Measurements from ENCODE around the gene C11orf16.
A peak's percentile ranks its signal among the peaks of the same experiment; 100 is the strongest.
"Not testable (repeated sequence)": the region's sequence is repeated elsewhere in the genome, so short reads cannot be mapped to it uniquely, and the experiment has no call there.

C11orf16 gene, protein sequence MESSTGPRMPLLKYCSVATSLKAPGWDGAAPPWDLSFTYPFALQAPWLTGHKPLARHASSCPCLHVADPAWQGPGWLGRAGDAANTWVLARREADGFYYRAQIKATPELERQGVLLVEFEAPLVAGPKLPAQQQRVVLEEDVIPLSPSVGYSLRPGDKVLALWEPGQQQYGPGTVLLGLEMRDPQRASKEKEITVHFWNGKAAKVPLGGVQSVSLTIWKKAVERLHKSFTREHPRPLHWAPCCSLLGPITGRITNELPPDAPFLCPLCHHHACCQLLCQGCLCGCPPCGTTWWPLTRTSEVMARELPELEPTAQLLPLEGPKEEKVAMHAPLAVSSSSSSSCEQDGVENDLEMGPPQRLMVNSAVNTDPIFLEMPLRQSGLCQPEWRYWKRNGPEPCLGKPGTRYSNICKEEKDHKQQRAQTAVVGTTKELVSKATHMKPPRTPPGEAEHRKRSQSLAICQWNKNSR

DNA sequence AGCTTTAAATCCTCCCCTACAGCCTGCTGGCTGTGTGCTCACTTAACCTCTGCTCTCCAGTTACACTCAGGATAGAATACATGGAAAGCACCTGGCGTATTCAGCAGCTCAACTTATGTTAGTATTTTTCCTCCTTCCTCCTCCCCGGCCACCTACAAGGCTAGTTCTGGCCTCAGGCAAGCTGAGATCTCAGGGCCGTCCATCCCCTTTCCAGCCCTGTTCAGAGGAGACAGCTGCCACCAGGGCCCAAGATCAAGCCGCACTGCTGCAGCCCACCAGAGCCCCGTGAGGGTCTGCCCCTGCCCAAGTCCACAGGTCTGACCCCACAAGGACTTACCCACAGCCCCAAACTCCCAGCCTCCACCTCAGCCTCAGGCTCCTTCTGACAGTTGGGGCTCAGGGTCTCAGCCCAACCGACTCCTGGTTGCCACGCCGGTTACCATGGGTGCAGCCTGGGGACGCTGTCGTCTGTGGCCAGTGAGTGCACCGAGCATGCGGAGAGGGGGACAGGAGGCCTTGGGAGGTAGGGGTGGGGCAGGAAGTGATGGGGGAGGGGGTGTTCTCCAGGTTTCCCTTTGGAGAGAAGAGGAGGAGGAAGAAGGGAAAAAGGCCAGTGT lies at the start of gene C11orf16:
Gene C11orf16 (minus strand): TSS at position 384 of the 617 bp plus-strand sequence. CDS start 639 bp downstream, outside the sequence.
- DNase-seq: no peak

DNA sequence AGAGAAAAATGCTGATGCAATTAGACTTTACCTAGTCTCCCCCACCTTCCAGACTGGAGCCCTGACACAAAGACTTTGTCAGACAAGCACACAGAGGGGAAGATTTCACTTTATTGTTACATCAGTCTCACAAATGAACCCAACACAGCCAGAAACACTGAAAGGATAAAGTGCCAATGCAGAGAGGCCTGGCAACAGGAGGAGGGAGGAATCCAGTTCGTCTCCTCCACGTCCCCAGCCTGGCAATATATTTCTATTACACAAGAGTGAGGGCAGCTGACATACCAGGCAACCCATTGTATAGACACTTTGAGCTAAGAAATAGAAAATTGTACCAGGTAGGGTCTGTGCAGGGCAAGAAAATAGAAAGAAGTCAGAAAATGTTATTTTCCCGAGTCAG lies 47.7 kb upstream of the C11orf16 start:
- DNase-seq: no peak

DNA sequence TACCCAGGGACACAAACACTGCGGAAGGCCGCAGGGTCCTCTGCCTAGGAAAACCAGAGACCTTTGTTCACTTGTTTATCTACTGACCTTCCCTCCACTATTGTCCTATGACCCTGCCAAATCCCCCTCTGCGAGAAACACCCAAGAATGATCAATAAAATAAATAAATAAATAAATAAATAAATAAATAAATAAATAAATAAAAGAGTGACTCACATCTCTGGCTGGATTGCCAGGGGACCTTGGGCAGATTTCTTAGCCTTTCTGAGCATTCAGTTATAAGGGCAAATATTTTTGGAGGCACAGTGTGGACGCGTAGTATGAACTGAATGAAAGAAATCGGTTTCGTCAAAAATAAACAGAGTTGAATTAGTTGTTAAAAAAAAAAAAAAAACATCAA lies 46.6 kb upstream of the C11orf16 start:
- DNase-seq: not testable (repeated sequence)

DNA sequence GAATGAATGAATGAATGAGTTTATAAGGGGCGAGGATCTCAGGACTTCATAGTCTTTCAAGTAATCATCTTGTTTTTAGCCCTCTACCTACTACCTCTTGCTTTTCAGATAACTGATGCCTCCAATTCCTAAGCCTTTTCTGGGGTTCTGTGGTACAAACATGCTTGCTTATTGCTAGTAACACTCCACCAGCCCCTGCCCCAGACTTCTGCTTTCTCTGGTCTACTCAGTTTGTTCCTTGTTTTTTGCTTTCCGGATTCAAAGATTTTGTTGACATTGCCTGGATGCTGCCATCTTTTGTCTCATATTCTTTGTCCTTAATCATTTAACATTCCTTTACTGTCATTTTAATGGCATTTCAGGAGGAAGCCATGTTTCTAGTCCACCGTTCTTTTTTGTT lies 40.4 kb upstream of the C11orf16 start:
- DNase-seq: no peak

DNA sequence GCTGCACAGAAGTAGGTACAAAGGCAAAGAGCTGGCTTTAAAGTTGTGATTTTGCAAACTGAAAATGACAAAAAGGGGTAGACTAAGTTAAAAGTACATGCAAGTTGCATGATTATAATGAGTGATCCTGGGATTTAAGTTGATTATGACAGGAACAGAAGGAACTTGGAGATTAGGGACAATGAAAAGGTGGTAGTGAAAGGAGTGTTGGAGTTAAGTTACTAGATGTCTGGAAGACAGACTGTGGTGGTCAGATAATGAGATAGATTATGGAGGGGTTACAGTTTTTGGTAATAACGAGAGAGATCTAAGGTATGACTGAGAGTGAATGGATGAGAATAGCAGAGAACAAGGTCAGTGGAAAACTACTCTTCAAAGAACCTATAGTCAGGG lies 39.2 kb upstream of the C11orf16 start:
- no peak for DNase-seq

DNA sequence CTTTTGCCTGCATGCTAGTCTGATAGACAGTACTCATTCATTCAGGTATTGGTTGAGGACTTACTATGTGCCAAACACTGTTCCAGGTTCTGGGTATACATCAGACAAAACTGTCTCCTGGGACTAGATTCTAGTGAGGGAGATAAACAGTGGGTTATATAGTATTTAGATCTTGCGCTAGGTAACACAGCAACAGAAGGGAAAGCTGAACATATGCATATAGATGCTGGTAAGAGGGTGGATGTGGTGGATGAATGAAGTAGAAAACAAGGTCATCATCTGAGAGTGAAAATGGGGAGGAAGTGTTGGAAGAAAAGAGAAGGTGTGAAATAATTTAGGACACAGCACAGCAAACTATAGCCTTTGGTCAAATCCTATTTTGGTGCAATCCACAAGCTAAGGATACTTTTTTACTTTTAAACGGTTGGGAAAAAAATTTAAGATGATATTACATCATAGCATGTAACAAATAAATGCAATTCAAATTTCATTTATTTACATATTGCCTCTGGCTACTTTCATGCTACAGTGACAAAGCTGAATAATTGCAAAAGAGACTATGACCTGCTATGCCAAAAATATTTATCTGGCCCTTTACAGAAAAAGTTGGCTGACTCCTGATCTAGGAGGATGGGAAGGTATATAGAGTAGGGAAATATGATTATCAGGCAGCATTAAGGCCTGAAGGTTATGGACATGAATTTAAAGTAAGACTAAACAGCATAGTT lies 38.6 kb upstream of the C11orf16 start:
- DNase-seq: no peak

DNA sequence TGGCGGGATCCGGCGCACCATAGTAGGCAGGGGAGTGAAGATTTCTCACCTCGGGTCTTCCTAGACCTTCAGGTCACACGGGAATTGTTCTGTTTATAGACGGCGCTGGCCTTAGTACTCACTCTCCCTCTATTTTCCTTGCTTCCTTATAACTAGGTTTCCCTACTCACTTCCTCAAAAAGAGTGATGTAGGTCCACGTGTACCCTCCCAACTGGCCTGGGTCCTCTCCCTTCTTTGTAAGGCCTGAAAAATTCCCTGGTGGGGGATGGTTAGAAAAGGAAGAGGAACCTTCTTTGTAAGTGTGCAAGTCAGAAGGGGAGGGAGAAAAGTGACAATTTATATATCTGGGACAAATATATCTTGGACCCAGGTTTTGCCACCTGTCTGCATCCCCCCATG lies 34.4 kb upstream of the C11orf16 start:
- no peak for DNase-seq

DNA sequence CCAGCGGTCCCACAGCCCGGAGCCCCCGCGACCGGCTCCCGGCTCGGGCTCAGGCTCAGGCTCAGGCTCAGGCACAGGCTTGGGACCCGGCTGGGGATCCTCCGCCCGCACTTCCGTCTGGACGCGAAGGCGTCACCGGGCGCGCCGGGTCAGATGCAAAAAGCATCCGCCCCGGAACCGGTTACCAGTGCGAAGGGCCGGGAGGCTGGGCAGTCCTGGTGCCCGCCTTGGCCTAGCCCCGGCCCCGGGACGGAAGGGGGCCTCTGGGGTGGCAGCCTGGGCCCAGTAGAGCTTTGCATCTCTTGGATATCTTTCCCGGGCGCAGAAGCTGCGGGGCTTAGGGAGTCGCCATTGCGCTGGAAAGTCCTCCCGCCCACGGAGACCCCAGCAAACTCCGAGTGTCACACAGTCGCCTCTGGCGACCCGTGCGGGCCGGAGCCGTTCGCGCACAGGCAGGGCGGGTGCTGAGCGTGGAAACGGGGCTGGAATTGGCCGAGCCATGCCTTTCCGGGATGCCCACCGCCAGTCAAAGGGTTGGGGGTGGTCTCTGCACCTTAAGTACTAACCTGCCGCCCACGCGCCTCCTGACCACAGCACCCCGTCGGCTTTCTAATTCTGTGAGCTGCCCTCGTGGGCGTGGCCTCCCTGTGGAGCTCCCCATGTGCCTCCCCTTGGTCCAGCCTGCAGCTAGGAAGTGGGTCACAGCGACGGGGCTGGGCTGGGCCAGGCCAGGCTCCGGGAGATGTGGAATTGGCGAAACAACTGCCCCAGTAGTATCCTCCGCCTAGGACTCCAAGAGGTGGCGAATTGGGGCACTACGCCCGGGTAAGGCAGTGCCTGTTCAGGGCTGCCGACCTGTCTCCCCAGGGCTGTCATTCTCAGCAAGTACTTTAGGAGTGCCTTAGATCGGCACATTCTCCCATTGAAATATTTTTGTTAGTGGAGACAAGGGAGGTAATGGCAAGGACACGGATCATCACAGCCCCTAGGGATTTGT lies 31.9 kb upstream of the C11orf16 start, which contains the start of gene TMEM9B:
Gene TMEM9B (minus strand): TSS at position 119 of the 997 bp plus-strand sequence. CDS start 129 bp downstream, outside the sequence.
- DNase-seq: peak; percentile 88

DNA sequence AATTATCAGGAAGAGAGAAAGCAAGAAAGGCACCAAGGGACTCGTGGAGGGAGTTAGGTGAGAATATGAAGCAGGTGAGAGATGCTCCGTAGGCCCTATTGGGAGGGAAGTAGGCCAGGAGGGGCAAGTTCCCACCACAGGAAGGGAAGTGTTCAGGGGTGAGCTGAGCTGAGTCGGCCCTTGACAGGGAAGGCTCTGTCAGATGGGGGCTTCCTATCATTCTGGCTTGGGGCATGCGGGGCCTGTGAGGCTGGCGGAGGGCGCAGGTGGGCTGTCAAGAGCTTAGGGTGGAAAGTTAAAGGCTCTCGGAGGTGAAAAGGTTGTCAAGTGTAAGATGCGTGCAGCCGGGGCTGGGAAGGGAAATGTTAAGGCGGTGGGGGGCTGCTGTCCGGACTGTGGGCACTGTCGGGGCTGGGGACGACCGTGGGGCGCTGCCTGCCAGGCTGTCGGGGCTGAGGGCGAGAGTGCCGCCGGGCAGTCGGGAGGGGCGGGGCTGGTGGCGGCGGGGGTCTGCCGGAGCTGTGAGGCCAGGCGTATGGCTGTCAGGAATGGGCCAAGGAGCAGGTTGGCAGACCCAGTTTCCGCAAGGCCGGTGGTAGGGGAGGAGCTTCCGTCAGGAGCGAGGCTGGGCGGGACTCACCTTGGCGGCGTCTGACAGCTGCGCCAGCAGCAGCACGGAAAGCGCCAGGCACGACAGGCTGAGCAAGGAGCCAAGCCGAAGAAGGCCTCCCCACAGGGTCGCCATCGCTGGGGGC lies 31.0 kb upstream of the C11orf16 start:
- peak; percentile 85 for DNase-seq

DNA sequence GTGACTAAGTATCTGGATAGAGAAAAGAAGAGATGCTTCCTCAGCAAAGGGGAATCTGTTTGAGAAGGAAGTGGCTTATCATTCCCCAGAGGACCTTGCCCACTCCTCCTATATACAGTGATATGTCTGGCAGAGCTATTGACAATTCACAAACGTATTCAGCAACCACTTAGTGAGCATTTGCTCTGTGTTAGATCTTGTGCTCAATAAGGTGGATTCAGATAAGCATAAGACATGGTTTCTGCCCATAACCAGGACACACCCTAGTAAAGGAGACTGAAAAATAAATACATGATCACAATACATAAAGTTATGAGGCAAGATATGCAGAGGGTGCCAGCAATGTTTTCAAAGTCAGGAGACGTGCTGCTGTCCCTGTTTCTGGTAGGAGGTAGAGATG lies 30.1 kb upstream of the C11orf16 start:
- no peak for DNase-seq

DNA sequence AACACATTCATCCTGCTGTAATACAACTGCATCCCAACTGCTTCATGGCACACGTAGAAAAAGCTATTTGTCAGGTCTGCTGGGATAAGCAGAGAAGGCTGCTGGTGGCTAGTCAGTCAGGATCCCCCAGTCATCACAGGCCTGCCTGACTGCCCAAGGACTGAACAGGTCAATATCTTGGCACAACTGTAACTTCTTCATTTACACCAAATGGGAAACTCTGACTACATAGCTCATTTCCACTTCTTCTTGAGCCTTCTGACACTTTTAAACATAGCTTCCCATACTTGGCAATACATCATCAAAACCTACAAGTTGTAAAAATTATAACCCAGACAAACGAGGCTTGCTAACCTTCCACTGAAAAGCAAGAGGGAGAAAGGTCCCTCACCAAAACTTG lies 28.7 kb upstream of the C11orf16 start:
- DNase-seq: no peak

DNA sequence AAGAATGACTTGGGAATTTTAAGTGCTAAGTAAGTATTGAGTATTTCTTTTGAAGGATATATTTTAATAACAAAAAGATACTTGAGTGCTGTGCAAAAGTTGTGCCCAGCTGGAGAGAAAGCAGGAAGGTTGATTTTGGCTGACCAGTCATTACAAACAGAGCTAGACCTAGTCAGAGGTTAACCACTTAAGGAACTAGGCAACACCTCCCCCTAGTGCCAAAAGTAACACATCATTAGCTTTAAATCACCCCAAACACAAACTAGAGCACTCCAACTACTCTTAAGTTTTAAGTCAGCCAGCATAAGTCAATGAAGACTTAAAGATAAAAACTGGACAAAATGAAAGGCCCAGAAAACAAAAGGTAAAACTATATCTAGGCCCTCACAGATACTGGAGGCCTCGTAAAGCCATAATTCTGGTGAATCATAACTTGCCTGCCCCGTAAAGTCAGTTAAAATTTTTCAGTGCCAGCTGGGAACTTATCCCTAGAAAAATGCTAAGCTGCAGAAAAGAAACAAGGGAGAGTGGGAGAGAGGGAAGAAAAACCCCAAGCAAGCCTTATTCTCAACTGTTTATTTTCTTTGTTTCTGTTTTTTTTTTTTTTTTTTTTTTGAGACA lies 26.9 kb upstream of the C11orf16 start:
- DNase-seq: peak; percentile 21

DNA sequence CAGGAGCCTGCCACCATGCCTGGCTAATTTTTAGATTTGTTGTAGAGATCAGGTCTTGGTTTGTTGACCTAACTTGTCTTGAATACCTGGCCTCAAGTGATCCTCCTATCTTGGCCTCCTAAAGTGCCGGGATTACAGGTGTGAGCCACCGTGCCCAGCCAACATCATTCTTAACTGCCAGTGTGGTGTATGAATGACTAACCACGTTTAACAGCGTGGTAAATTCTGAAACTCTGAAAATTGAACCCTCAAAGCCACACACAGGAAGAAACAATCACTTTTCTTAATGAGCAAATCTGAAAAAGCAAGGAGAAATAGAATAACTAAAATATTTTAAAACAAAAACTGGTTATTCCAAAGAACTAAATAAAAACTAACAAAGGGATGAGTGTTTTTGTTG lies 24.1 kb upstream of the C11orf16 start:
- DNase-seq: peak; percentile 10

DNA sequence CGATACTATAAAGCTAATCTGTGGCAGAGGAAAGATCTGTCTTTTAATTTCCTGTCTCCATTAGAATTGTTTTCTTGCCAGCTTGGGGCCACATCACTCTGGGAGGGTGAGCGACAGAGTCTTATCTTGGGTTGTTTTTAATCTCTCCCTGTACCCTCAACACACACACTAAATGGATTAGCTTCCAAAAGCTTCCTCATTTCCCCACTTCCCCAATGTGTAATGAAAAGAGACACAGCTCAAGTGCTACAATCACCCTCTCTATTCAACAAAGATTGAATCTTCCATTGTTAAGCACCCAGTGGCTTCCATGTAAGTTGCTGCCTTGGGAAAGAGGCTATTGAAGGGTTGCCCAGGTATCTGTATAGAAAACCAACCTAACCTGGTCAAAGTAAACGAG lies 16.1 kb upstream of the C11orf16 start:
- DNase-seq: no peak

DNA sequence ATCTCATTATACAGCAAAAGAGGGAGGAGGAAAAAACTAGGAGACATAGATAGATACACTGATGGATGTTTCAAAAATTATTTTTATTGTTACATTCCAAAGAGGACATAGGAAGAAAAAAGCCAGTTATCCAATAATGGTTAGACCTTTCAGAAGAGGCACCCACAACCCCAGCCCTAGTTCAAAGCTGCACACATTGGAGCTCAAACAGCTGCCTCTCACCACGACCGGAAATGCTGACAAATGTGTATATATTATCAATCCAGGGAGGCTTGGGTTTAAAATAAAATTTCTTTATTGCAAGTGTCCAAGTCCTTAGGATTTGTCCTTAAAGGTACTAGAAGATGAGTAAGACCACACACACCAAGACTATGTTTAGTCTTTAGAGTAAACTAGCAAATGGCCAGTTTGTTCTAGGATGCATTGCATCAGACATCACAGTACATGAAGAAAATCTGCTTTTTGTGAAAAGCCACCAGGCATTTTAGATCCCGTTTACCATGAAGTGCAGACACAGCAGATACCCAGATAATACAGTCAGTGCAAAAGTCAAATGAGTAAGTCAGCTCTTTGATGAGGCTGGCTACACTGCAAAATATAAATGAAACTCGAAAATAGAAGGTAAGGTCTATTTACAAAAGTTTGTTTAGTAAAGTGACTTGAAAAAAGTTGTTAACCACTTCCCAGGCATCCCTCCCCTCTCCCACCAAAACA lies 14.6 kb upstream of the C11orf16 start:
- no peak for DNase-seq

DNA sequence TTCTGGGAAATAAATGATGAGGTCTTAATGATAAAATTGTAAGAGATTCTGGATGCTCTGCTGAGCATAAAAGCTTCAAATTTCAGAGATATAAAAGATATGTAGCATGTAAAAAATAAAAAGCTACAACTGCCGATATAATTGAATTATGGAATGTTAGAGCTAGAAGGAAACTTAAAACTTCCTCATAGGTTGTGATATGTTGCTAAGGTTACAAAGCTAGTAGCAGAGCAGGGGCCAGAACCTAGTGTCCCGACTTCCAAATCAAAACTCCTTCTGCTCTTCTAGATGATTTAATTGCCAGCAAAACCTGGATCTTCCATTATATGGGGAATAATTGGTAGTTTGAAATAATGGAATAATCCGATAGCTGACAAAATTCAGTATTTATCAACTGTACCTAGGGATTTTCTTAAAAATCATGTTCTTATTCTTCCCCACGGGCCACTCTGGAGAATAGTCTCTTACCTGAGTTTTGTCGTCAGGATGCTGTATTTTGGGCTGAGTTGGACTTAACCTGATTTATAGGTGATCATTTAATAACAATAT lies 9.8 kb upstream of the C11orf16 start, which contains the start of gene ASCL3:
Gene ASCL3 (minus strand): TSS at position 499 of the 549 bp plus-strand sequence. CDS start 4,855 bp downstream, outside the sequence.
- no peak for DNase-seq

DNA sequence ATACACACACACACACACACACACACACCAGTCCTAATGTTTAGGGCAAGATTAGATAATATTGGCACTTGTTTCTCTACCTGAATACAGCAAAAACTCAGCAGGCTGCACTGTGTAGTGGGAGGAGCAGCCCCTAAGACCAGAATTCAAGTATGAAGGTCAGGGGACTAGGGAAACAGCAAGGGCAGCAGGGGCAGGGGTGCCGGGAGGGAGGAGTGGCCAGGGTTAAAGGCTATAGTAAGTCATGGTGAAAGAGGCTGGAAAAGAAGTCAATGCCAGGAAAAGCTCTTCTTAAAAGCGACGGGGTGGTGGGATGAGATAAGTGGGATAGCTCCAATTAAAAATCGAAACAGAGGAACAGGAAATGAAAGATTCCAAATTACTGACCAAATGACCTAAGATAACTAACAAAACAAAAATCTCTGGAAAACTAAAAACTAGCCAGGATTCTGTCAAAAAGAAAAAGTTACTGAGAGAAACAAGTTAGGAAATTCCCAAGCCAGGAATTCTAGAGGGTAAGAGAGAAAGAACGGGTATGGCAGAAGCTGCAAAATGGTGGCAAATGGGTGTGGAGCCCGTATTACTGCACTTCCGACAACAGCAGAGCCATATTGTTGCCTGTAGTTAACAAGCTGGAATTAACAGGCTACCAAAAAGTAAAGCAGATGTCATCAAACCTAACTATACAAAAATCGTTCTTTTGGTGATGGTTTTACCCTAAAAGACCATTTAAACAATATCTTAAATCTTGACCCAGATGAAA lies 8.8 kb upstream of the C11orf16 start:
- no peak for DNase-seq

DNA sequence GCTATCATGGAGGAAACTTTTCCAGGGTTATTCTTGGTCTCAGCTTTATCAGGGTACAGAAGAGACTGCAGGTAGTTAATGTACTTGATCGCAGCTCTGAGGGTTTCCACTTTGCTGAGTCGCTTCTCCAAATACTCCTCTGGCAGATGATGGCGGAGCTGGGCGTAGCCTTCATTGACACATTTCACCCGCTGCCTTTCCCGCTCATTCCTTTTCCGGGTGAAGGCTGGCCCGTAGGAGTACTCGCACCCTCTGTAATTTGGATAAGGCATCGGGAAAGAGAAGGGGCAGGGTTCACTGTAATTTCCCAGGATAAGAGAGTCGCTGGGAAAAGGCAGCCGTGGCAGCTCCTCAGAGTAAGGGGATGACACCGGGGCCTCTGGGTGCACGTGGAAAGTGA lies 4.9 kb upstream of the C11orf16 start:
- DNase-seq: no peak

DNA sequence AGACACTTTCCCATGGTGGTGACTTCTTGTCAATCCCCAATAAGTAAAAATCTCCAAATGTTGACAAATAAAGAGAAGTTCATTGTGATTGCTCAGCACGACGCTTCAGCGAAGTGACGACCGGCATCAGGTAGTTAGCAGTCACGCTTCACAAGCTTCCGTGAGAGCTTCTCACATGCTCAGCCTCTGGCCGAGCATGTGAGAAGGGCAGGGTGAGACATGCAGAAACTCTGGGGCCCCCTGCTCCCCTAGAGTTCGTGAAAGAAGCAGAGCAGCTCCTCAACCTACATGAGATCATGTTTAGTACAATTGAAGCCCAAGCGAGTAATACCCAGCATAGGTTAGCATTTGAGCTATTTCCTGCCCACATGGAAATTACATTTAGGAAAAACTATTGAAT lies 4.4 kb upstream of the C11orf16 start:
- no peak for DNase-seq

Data from activated CD4-positive, alpha-beta T cell treated with anti-CD3 and anti-CD28 coated beads for 48 hours (primary cell).